Liver (tissue), 9 donors: Measurements from ENCODE around the gene RRM2. TPM values are rescaled to one million over a fixed set of nuclear protein-coding genes. Genes with fewer than 3 reads are reported as not detected.

Experiments used
- DNase-seq: peaks from one replicate; pipeline ENCODE4 v3.0.0-alpha.2; 2017; ENCODE audit warnings: low spot score
- H3K27ac ChIP-seq, 2 donors: one replicate each; pipeline ENCODE4 v1.7.0; 2013; ENCODE audit warnings: inconsistent platforms in 2 of 2, low read length in 2 of 2, control low read depth in 1 of 2, low read depth in 1 of 2, mild to moderate bottlenecking in 1 of 2
- H3K27me3 ChIP-seq, 4 donors: one replicate each; pipeline versions ENCODE4 v1.6.1 to v1.7.0; 2013; ENCODE audit warnings: low read length in 3 of 4, inconsistent platforms in 1 of 4, mild to moderate bottlenecking in 1 of 4, moderate library complexity in 1 of 4; ENCODE audit not compliant: control insufficient read depth in 4 of 4, insufficient read depth in 4 of 4
- H3K36me3 ChIP-seq, 4 donors: one replicate each; pipeline versions ENCODE4 v1.6.1 to v1.7.0; 2013; ENCODE audit warnings: low read length in 3 of 4, mild to moderate bottlenecking in 3 of 4, low read depth in 1 of 4, moderate library complexity in 1 of 4; ENCODE audit not compliant: control insufficient read depth in 4 of 4, insufficient read depth in 3 of 4
- H3K4me1 ChIP-seq, 4 donors: one replicate each; pipeline versions ENCODE4 v1.6.1 to v1.7.0; 2013; ENCODE audit warnings: low read length in 3 of 4, mild to moderate bottlenecking in 3 of 4, moderate library complexity in 1 of 4; ENCODE audit not compliant: control insufficient read depth in 4 of 4, insufficient read depth in 4 of 4
- H3K4me3 ChIP-seq, 3 donors: one replicate each; pipeline versions ENCODE4 v1.6.1 to v1.7.0; 2013; ENCODE audit warnings: low read length in 3 of 3, control low read depth in 1 of 3, low read depth in 1 of 3, mild to moderate bottlenecking in 1 of 3
- H3K9ac ChIP-seq, 2 donors: one replicate each; pipeline ENCODE4 v1.7.0; 2013; ENCODE audit warnings: low read length in 2 of 2, mild to moderate bottlenecking in 2 of 2, moderate library complexity in 2 of 2, control low read depth in 1 of 2, low read depth in 1 of 2
- H3K9me3 ChIP-seq, 4 donors: one replicate each; pipeline versions ENCODE4 v1.6.1 to v1.7.0; 2013; ENCODE audit warnings: low read length in 3 of 4; ENCODE audit not compliant: control insufficient read depth in 4 of 4
- ATF3 ChIP-seq: IDR thresholded peaks from 2 replicates; pipeline ENCODE4 v1.6.1; 2016; ENCODE audit warnings: antibody characterized with exemption
- CTCF ChIP-seq: fragments of 150-350 bp; IDR thresholded peaks from 2 replicates; pipeline ENCODE4 v1.5.1; 2017; ENCODE audit warnings: improper control_type of control experiment, low read depth, low read length; ENCODE audit not compliant: missing input control
- EGR1 ChIP-seq, 2 donors: IDR thresholded peaks; 2 replicates each; pipeline ENCODE4 v1.6.1; 2016 to 2018; ENCODE audit warnings: antibody characterized with exemption in 2 of 2, low read depth in 2 of 2
- FOXA1 ChIP-seq: IDR thresholded peaks from 2 replicates; pipeline ENCODE4 v1.6.1; 2016; ENCODE audit warnings: antibody characterized with exemption
- FOXA2 ChIP-seq: IDR thresholded peaks from 2 replicates; pipeline ENCODE4 v1.6.1; 2016; ENCODE audit warnings: antibody characterized with exemption
- GABPA ChIP-seq, 2 donors: IDR thresholded peaks in 1 of 2; conservative IDR thresholded peaks in 1 of 2; 2 replicates each; pipeline ENCODE4 v1.6.1; 2016; ENCODE audit warnings: antibody characterized with exemption in 2 of 2, mild to moderate bottlenecking in 1 of 2, moderate library complexity in 1 of 2
- HNF4A ChIP-seq, 2 donors: conservative IDR thresholded peaks; 2 replicates each; pipeline ENCODE4 v1.6.1; 2016; ENCODE audit warnings: antibody characterized with exemption in 2 of 2, mild to moderate bottlenecking in 2 of 2
- HNF4G ChIP-seq: IDR thresholded peaks from 2 replicates; pipeline ENCODE4 v1.6.1; 2016; ENCODE audit warnings: antibody characterized with exemption
- JUND ChIP-seq, 2 donors: IDR thresholded peaks; 2 replicates each; pipeline ENCODE4 v1.6.1; 2016; ENCODE audit warnings: antibody characterized with exemption in 2 of 2
- NR2F2 ChIP-seq: IDR thresholded peaks from 2 replicates; pipeline ENCODE4 v1.6.1; 2016; ENCODE audit warnings: antibody characterized with exemption
- RAD21 ChIP-seq, 2 donors: IDR thresholded peaks; 2 replicates each; pipeline ENCODE4 v1.6.1; 2016; ENCODE audit warnings: antibody characterized with exemption in 2 of 2, mild to moderate bottlenecking in 2 of 2
- REST ChIP-seq: IDR thresholded peaks from 2 replicates; pipeline ENCODE4 v1.6.1; 2016; ENCODE audit warnings: antibody characterized with exemption, mild to moderate bottlenecking
- RXRA ChIP-seq, 2 donors: IDR thresholded peaks; 2 replicates each; pipeline ENCODE4 v1.6.1; 2017 to 2018; ENCODE audit warnings: antibody characterized with exemption in 2 of 2, mild to moderate bottlenecking in 1 of 2
- SP1 ChIP-seq: IDR thresholded peaks from 2 replicates; pipeline ENCODE4 v1.6.1; 2018; ENCODE audit warnings: antibody characterized with exemption, mild to moderate bottlenecking
- TAF1 ChIP-seq: conservative IDR thresholded peaks from 2 replicates; pipeline ENCODE4 v1.6.1; 2016; ENCODE audit warnings: antibody characterized with exemption, mild to moderate bottlenecking
- YY1 ChIP-seq: IDR thresholded peaks from 2 replicates; pipeline ENCODE4 v1.6.1; 2016; ENCODE audit warnings: antibody characterized with exemption, mild to moderate bottlenecking
- ZBTB33 ChIP-seq: IDR thresholded peaks from 2 replicates; pipeline ENCODE4 v1.6.1; 2016; ENCODE audit warnings: antibody characterized with exemption
- WGBS: extraction: QIAGEN DNeasy Blood & Tissue Kit; methylation state at CpG from one replicate; pipeline ENCODE4 v1.1.7; 2013; 5-methylcytosine and 5-hydroxymethylcytosine counted together
- polyA plus RNA-seq, 2 donors: library from polyadenylated mRNA; stranded (reverse) in 1 of 2; unstranded in 1 of 2; fragments of 200-250 nt in 1 of 2; fragments of >200 nt in 1 of 2; fragmentation: Nextera tagmentation in 1 of 2; extraction: Ambion mirVana in 1 of 2; gene quantifications; one replicate each; pipeline versions ENCODE4 v1.2.1 to v1.2.3, GENCODE V29; 2013 to 2015
- total RNA-seq, 2 donors: library from RNA; depleted of rRNA; stranded (reverse); fragments of >200 nt; gene quantifications; one replicate each; pipeline ENCODE4 v1.2.3, GENCODE V29; 2014
- donor health status: healthy.
- donor health status: healthy.
- donor health status: healthy.
- donor health status: healthy.
- donor health status: healthy.

Gene RRM2
- total and polyA plus RNA-seq, 4 donors = 3.9 to 124 (median 18.5) TPM

- peaks cover 0 to 8% (median 3%) of the 10 kb centered on the region in 4 donors for H3K27me3 ChIP-seq
- no peak for DNase-seq
- no peak within 1 kb of the TSS for H3K9ac ChIP-seq
- H3K36me3 ChIP-seq = no peaks in the 10 kb centered on the region
- WGBS = 2% methylated on average over 98 of the region's 98 CpGs
- peak within 1 kb of the TSS in 1 of 3 donors; percentile 62 for H3K4me3 ChIP-seq
- H3K4me1 ChIP-seq = peaks cover 0 to 7% (median 2%) of the 10 kb centered on the region in 4 donors
- H3K27ac ChIP-seq = peak within 1 kb of the TSS; percentile 47 to 55
- no peaks in the 10 kb centered on the region for H3K9me3 ChIP-seq
- TF ChIP-seq JUND (IDR thresholded peaks at IDR 0.05) (no peak), CTCF (peak; percentile 15), RAD21 (IDR thresholded peaks at IDR 0.05) (no peak)
Observed at GRCh38 chr2:10079870-10080535, 42.5 kb upstream of the RRM2 start, which contains the start of gene CYS1. Gene CYS1 (minus strand): TSS chr2:10080411. CDS start chr2:10080223, 188 bp downstream.

DNA sequence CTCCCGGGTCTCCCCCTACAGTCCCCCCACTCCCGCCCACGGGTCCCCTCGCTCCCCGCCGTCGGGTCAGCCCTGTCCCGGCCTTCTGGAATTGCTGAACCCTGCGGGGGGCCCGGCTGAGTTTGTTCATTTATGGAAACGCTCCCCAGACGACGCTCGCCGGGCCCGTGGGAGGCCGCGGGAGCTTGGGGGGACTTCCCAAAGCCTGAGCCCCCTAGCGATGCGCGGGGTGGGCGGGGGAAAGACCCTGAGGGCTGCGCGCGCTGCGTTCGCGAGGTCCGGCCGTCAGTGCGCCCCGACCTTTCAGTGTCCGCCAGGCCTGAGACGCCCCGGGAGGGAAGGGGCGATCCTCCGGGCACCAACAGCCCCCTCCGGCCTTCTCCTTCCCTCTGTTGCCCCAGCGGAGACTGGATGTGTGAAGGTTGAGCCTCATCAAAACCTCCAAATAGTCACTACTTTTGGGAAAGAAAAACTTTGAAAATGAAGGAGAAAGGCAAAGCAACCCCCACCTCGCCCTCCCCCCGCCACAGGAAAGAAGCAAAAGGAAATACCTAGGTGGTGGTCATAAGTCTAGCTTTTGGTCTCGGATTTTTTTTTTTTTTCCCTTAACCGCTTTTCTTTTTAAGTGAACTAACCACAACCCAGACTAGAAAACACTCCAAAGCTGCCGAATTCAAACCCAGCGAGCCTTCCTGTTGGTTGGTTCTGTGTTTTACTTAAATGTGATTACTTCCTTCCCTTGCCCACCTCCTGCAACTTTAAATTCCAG lies 41.8 kb upstream of the RRM2 start:
- WGBS = 19% methylated on average over 45 of the region's 45 CpGs
- H3K36me3 ChIP-seq = no peaks in the 10 kb centered on the region
- H3K9ac ChIP-seq = no peak overlapping the region
- no peak for DNase-seq
- H3K27me3 ChIP-seq = peaks cover 0 to 8% (median 2%) of the 10 kb centered on the region in 4 donors
- no peak overlapping the region for H3K27ac ChIP-seq
- TF ChIP-seq SP1 = no peak
- no peak for TF ChIP-seq HNF4G
- TF ChIP-seq RXRA (IDR thresholded peaks at IDR 0.05) = no peak
- TF ChIP-seq JUND (IDR thresholded peaks at IDR 0.05) = no peak
- no peak for TF ChIP-seq NR2F2
- TF ChIP-seq TAF1 = no peak
- no peak for TF ChIP-seq EGR1 (IDR thresholded peaks at IDR 0.05; ENCODE audit: low read depth in 2 of 2)
- no peak for TF ChIP-seq RAD21 (IDR thresholded peaks at IDR 0.05)
- TF ChIP-seq GABPA (IDR thresholded peaks at IDR 0.05 in 1 of 2, conservative IDR thresholded peaks at IDR 0.05 in 1 of 2) = no peak
- no peak for TF ChIP-seq FOXA1
- no peak for TF ChIP-seq CTCF
- TF ChIP-seq REST = no peak
- TF ChIP-seq YY1 = no peak
- TF ChIP-seq ATF3 = no peak
- TF ChIP-seq ZBTB33 = no peak
- TF ChIP-seq HNF4A (conservative IDR thresholded peaks at IDR 0.05) = no peak
- no peak for TF ChIP-seq FOXA2
- H3K9me3 ChIP-seq = no peaks in the 10 kb centered on the region
- peak overlapping the region in 1 of 3 donors; percentile 62 for H3K4me3 ChIP-seq
- H3K4me1 ChIP-seq = peaks cover 0 to 7% (median 2%) of the 10 kb centered on the region in 4 donors
